Right lobe of liver (tissue), 4 donors: Measurements from ENCODE around the gene TMEM72.

Experiments
- POLR2A ChIP-seq: fragments of 450-650 bp; IDR thresholded peaks from one replicate; pipeline ENCODE4 v1.6.1; 2017; ENCODE audit warnings: antibody characterized with exemption, mild to moderate bottlenecking
- TF ChIP-seq, protein P1 (sequence below), 4 donors: fragments of 200-600 bp in 3 of 4; fragments of 450-650 bp in 1 of 4; IDR thresholded peaks; one replicate each; pipeline versions ENCODE4 v1.5.1 to v1.8.0; 2016 to 2022; ENCODE audit warnings: antibody characterized with exemption in 4 of 4, mild to moderate bottlenecking in 2 of 4
- donor health status: DM: no; HTN: no; CAD: no.
- donor health status: DM: no; HTN: no; CAD: no.
- donor health status: DM: no; HTN: yes; CAD: no.

DNA sequence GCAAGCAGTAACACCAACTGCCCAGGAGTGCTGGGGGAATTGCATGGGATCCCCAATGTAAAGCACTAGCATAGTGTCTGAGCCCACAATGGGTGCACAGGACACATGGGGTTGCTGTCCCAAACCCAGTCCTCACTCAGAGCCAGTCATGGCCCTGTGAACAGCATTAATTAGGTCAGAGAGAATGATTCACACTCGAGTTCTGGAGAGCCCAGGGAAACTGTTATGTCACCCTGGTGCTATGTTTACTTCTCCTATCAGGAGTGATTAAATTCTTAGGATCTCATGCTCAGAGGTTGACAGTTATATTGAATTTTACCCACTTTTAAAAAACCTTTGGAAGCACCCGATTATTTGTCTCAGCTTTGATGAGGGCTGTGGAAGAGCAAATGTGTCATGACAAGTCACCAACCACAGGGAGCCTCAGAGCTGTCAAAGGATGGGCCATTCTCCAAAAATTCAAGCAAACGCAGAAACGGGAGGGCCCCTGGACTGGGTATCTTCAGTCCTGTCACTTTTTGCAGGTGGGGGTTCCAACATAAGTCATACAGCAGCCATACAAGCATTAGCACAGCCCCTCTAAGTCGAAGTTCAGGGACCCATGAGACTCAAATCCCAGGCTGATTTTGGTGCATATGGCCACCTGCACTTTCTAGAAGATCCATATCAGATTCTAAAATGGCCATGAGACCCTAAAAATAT, 47.2 kb downstream of the TMEM72 start:
- TF ChIP-seq, protein P1, sequence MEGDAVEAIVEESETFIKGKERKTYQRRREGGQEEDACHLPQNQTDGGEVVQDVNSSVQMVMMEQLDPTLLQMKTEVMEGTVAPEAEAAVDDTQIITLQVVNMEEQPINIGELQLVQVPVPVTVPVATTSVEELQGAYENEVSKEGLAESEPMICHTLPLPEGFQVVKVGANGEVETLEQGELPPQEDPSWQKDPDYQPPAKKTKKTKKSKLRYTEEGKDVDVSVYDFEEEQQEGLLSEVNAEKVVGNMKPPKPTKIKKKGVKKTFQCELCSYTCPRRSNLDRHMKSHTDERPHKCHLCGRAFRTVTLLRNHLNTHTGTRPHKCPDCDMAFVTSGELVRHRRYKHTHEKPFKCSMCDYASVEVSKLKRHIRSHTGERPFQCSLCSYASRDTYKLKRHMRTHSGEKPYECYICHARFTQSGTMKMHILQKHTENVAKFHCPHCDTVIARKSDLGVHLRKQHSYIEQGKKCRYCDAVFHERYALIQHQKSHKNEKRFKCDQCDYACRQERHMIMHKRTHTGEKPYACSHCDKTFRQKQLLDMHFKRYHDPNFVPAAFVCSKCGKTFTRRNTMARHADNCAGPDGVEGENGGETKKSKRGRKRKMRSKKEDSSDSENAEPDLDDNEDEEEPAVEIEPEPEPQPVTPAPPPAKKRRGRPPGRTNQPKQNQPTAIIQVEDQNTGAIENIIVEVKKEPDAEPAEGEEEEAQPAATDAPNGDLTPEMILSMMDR (IDR thresholded peaks at IDR 0.05) = no peak
- TF ChIP-seq POLR2A = no peak
